Measurements from ENCODE around the gene SORCS3. TPM values are rescaled to one million over a fixed set of nuclear protein-coding genes. Genes with fewer than 3 reads are reported as not detected.

The SORCS3 gene
- total RNA-seq, 2 experiments from 2014 or later = 1.7 to 2.1 TPM

DNA sequence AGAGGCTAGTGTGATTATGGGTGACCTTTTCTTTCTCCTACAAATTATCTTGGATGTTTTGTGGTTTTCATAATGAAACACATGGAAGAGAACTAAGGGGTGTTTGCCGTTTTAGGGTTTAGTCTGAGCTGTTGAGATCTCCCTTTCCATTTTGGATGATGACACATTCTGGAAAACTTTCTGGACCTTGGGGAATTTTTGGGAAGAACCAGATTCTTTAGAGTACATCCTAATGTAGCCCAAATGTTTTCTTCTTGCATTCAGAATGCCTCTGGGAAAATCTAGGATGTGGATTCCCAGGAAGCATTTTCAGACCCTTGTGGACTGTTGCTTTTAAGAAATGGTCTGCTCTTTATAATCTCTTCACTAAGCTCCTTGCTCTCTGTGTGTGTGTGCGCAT lies 165.7 kb downstream of the SORCS3 start:
- Mint-ChIP-seq H3K36me3 (ENCODE audit: low read depth) (no peaks in the 10 kb centered on the region), H3K27ac (no peak overlapping the region), H3K27me3 (no peaks in the 10 kb centered on the region), H3K4me3 (no peak overlapping the region), H3K9me3 (no peaks in the 10 kb centered on the region), H3K4me1 (ENCODE audit: low read depth) (no peaks in the 10 kb centered on the region)
- no peaks in the 10 kb centered on the region for H3K27me3 ChIP-seq (ENCODE audit: control insufficient read depth in 1 of 2, insufficient read depth in 2 of 2, low read length in 2 of 2)
- CTCF ChIA-PET = no interaction called here
- intact Hi-C loops (cut with DNase I, micrococcal nuclease) = no loop called here
- H3K4me3 ChIP-seq (ENCODE audit: low read length) = no peak overlapping the region
- ATAC-seq (ENCODE audit: poor library complexity) = no peak
- no peaks in the 10 kb centered on the region for H3K36me3 ChIP-seq (ENCODE audit: insufficient read depth, low read length)
- TF ChIP-seq, protein P1, sequence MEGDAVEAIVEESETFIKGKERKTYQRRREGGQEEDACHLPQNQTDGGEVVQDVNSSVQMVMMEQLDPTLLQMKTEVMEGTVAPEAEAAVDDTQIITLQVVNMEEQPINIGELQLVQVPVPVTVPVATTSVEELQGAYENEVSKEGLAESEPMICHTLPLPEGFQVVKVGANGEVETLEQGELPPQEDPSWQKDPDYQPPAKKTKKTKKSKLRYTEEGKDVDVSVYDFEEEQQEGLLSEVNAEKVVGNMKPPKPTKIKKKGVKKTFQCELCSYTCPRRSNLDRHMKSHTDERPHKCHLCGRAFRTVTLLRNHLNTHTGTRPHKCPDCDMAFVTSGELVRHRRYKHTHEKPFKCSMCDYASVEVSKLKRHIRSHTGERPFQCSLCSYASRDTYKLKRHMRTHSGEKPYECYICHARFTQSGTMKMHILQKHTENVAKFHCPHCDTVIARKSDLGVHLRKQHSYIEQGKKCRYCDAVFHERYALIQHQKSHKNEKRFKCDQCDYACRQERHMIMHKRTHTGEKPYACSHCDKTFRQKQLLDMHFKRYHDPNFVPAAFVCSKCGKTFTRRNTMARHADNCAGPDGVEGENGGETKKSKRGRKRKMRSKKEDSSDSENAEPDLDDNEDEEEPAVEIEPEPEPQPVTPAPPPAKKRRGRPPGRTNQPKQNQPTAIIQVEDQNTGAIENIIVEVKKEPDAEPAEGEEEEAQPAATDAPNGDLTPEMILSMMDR (IDR thresholded peaks at IDR 0.05) = no peak
- H3K4me1 ChIP-seq (ENCODE audit: insufficient read depth, low read length) = no peaks in the 10 kb centered on the region
- POLR2A ChIA-PET = no interaction called here
- H3K27ac ChIP-seq (ENCODE audit: low read depth in 1 of 2, low read length in 2 of 2) = no peak overlapping the region
- no peaks in the 10 kb centered on the region for H3K9me3 ChIP-seq (ENCODE audit: control insufficient read depth in 1 of 2, insufficient read depth in 1 of 2, low read length in 2 of 2)
- no peak for DNase-seq

GRCh38 chr10:104807581-104808310 lies 166.7 kb downstream of the SORCS3 start:
- Histone ChIP-seq H3K4me1 (ENCODE audit: insufficient read depth, low read length) (no peaks in the 10 kb centered on the region), H3K27ac (ENCODE audit: low read depth in 1 of 2, low read length in 2 of 2) (no peak overlapping the region), H3K36me3 (ENCODE audit: insufficient read depth, low read length) (no peaks in the 10 kb centered on the region), H3K4me3 (ENCODE audit: low read length) (no peak overlapping the region), H3K27me3 (ENCODE audit: control insufficient read depth in 1 of 2, insufficient read depth in 2 of 2, low read length in 2 of 2) (no peaks in the 10 kb centered on the region), H3K9me3 (ENCODE audit: control insufficient read depth in 1 of 2, insufficient read depth in 1 of 2, low read length in 2 of 2) (no peaks in the 10 kb centered on the region)
- H3K4me3 Mint-ChIP-seq = no peak overlapping the region
- no peaks in the 10 kb centered on the region for H3K27me3 Mint-ChIP-seq
- ATAC-seq (ENCODE audit: poor library complexity) (no peak), DNase-seq (no peak)
- ChIA-PET POLR2A (no interaction called here), CTCF (no interaction called here)
- intact Hi-C loops (cut with DNase I, micrococcal nuclease) = no loop called here
- no peaks in the 10 kb centered on the region for H3K36me3 Mint-ChIP-seq (ENCODE audit: low read depth)
- no peaks in the 10 kb centered on the region for H3K4me1 Mint-ChIP-seq (ENCODE audit: low read depth)
- TF ChIP-seq, protein P1 (IDR thresholded peaks at IDR 0.05) = no peak
- H3K27ac Mint-ChIP-seq = no peak overlapping the region
- no peaks in the 10 kb centered on the region for H3K9me3 Mint-ChIP-seq

- no peak for DNase-seq
- H3K4me1 ChIP-seq (ENCODE audit: insufficient read depth, low read length) = no peaks in the 10 kb centered on the region
- no peaks in the 10 kb centered on the region for H3K27me3 Mint-ChIP-seq
These were observed 168.4 kb downstream of the SORCS3 start for GRCh38 chr10:104809288-104810090.

More at GRCh38 chr10:104809288-104810090, 168.4 kb downstream of the SORCS3 start:
- ChIA-PET CTCF (no interaction called here), POLR2A (no interaction called here)
- ATAC-seq (ENCODE audit: poor library complexity) = no peak
- H3K4me1 Mint-ChIP-seq (ENCODE audit: low read depth) = no peaks in the 10 kb centered on the region
- Histone ChIP-seq H3K4me3 (ENCODE audit: low read length) (no peak overlapping the region), H3K27ac (ENCODE audit: low read depth in 1 of 2, low read length in 2 of 2) (no peak overlapping the region), H3K9me3 (ENCODE audit: control insufficient read depth in 1 of 2, insufficient read depth in 1 of 2, low read length in 2 of 2) (no peaks in the 10 kb centered on the region), H3K36me3 (ENCODE audit: insufficient read depth, low read length) (no peaks in the 10 kb centered on the region), H3K27me3 (ENCODE audit: control insufficient read depth in 1 of 2, insufficient read depth in 2 of 2, low read length in 2 of 2) (no peaks in the 10 kb centered on the region)
- H3K9me3 Mint-ChIP-seq = no peaks in the 10 kb centered on the region
- H3K27ac Mint-ChIP-seq = no peak overlapping the region
- H3K36me3 Mint-ChIP-seq (ENCODE audit: low read depth) = no peaks in the 10 kb centered on the region
- TF ChIP-seq, protein P1 (IDR thresholded peaks at IDR 0.05) = no peak
- intact Hi-C loops (cut with DNase I, micrococcal nuclease) = no loop called here
- H3K4me3 Mint-ChIP-seq = no peak overlapping the region
